Frontal cortex (tissue), 4 donors: Measurements from ENCODE around the gene SLAIN1. TPM values are rescaled to one million over a fixed set of nuclear protein-coding genes. Genes with fewer than 3 reads are reported as not detected.

Experiments used
- DNase-seq, 2 donors: peaks; one replicate each; pipeline ENCODE4 v3.0.0; 2012; ENCODE audit warnings: low spot score in 2 of 2
- FAIRE-seq: peaks from 2 replicates; lab custom pipeline; 2012; peaks lifted over from hg19 to GRCh38; lab: Jason Lieb, UNC
- total RNA-seq: library from RNA; depleted of rRNA; stranded (reverse); fragments of >200 nt; gene quantifications from one replicate; pipeline ENCODE4 v1.2.3, GENCODE V29; 2014
- donor health status: control.
- donor health status: control.
- donor health status: control.

Gene SLAIN1
- total RNA-seq, 1 donor from 2014 or later, result 506 TPM

DNA sequence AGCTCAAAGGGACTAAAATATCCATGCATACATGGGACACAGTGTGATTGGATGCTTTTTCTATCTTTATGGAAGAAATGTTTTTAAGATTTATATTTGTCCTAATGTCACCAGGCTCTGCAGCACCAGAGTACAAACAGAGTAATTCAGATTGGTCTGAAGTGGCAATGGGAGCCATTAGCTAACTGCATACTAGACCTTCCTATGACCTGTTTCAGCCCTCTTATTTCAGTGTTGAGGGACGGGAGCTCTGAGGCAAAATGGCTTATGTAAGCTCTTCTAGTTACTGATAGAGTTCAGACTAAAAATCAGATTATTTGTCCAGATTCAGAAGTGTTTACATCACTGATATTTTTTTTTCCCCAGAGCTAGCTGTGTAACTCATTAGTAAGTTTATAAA is 4.9 kb downstream of the SLAIN1 start:
- no peak for DNase-seq
- no peak for FAIRE-seq

DNA sequence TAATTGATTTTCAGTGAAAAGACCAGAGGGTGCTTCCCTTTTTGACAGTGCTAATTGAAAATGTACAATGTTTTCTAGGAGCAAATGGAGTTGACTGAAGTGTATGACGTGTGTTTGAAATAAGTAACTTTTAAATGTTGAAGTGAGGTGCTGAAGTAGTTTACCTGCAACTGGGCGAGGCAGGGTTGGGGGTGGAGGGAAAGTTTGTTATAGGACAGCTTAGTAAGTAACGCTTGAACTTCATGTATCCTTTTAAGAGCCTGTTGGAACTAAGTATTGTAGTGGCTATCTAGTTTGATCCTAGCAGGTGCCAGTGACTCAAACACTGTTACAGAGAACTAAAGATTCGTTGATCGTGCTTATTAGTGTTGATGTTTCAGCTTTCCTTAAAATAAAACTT is 5.9 kb downstream of the SLAIN1 start:
- DNase-seq (no peak), FAIRE-seq (no peak)

DNA sequence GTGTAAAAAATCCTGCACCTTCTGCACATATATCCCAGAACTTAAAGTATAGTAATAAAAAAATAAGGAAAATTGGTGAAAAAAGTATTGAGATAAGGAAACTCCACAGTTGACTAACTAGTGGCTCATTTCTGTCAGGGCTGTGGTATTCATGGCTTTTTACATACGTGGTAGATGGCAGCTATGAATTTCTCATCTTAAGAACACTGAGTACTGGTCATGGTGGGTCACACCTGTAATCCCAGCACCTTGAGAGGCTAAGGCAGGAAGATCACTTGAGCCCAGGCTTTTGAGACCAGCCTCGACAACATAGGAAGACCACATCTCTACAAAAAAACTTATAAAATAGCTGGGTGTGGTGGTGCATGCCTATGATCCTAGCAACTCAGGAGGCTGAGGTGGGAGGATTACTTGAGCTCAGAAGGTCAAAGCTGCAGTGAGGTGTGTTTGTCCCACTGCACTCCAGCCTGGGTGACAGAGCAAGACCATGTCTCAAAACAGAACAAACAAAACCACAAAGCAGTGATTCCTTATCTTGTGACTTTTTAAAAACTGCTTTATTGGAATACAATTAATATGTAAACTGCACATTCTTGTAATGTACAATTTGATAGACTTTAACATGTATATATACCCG is 16.8 kb downstream of the SLAIN1 start:
- no peak for DNase-seq
- no peak for FAIRE-seq

DNA sequence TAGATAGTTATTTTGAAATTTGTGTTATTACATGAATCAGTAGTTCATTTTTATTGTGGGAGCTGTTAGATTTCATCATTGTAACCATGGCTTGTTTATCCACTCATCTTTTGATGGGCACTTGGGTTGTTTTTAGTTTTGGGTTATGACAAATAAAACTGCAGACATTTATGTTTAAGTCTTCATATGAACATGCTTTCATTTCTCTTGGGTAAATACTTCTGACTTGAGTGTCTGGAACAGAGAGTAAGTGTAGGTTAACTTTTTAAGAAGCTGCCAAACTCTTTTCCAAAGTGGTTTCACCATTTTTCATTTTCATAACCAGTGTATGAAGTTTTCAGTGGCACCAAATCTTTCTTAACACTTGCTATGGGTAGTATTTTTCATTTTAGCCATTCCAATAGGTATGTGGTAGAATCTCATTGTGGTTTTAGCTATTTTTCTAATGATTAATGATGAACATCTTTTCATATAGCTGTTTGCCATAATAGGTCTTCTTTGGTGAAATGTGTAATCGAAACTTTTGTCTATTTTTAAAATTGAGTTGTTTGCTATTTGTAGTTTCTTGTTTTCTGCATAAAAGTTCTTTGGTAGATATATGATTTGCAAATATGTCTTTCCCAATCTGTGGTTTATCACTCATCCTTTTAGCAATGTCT is 17.9 kb downstream of the SLAIN1 start:
- DNase-seq, result no peak
- no peak for FAIRE-seq

DNA sequence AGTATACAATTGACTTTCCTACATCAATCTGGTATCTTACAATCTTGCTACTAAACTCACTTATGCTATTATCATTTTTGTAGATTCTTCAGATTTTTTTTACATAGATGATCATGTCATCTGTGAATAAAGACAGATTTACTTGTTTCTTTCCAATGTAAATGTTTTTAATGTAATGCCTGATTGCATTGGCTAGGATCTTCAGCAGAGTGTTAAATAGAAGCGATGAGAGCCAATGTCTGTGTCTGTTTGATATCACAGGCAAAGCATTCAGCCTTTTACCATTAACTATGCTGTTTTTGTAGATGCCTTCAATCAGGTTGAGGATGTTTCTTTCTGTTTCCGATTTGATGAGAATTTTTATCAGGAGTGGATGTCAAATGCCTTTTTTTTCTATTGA is 19.2 kb downstream of the SLAIN1 start:
- peak; percentile 76 for FAIRE-seq
- DNase-seq, result no peak

DNA sequence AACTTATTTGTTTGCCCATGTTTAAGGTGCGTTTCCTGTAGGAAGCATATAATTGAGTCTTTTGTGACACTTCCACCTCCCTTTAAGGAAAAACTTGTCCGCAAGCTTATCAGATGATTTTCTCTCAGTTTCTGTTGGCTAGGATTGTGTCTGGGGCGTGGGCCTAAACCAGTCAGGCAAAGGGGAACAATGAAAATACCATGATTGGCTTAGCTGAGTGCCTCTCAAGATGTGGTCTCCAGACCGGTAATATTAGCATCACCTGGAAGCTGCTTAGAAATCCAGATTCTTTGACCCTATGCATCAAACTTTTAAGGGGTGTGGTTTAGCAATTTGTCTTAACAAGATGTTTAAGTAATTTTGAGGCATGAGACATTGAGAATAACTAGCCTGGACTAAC is 20.0 kb downstream of the SLAIN1 start:
- DNase-seq (no peak), FAIRE-seq (no peak)

DNA sequence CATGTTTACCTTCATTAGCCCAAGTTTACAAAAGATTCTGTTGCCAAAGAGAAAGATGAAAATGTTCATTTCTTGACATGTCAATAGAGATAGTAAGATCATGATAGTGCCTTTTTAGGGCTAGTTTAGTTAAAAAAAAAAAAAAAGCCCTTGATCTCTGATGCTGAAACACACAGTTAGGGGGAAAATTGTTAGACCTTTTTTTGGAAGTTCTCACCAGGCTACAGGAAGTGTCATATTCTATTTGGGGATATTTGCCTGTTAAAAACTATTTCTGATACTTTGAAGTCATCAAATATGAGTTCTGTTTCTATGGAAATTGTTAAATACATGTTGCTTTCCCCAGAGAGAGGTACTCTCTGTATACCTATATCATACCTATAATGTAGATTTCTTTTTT is 21.6 kb downstream of the SLAIN1 start:
- DNase-seq (no peak), FAIRE-seq (no peak)

DNA sequence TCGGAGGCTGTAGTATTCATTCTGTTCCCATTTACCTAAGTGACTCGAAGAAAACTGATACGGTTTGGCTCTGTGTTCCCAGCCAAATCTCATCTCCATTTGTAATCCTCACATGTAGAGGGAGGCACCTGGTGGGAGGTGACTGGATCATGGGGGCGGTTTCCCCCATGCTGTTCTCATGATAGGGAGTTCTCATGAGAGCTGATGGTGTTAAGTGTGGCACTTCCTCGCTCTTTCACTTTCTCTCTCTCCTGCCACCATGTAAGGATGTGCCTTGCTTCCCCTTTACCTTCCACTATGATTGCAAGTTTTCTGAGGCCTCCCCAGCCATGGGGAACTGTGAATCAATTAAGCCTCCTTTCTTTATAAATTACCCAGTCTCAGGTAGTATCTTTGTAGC is 23.5 kb downstream of the SLAIN1 start:
- DNase-seq (no peak), FAIRE-seq (no peak)

DNA sequence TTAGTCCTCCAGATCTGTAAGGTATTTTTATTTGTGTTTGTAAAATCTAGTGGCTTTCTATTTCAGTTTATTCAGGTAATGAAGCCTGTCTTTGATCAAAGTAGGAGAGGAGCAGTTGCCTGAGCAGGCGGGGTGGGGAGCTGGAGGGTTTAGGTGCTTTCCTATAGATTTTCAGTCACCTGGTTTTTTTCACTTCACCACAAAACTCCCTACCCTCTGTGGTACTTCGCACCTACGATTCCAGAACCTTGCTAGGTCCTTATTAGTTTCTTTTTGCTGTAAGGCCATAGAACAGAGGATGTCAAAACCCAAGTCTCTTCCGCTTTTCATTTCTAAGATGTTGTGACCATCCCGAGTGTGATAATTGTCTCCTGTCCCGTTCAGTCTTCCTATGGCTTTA is 26.6 kb downstream of the SLAIN1 start:
- DNase-seq, result no peak
- no peak for FAIRE-seq

DNA sequence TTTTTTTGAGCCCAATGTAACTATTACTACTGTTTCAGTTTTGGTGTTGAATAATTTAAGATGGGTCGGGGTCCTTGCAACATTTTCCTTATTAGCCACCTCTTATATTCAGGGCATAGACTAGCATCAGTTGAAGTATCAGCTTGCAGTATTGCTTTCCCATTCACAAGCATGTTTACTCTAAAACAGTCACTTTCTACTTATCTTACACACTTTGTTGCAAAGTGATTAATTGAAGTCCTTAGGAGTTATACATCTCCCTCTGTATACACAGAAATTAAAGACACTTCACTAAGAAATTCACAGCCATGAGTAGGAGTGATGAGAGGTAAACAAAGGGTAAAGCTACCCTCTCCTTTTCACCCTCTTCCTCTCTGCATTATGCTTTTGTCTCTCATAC is 27.6 kb downstream of the SLAIN1 start:
- FAIRE-seq (no peak), DNase-seq (no peak)

DNA sequence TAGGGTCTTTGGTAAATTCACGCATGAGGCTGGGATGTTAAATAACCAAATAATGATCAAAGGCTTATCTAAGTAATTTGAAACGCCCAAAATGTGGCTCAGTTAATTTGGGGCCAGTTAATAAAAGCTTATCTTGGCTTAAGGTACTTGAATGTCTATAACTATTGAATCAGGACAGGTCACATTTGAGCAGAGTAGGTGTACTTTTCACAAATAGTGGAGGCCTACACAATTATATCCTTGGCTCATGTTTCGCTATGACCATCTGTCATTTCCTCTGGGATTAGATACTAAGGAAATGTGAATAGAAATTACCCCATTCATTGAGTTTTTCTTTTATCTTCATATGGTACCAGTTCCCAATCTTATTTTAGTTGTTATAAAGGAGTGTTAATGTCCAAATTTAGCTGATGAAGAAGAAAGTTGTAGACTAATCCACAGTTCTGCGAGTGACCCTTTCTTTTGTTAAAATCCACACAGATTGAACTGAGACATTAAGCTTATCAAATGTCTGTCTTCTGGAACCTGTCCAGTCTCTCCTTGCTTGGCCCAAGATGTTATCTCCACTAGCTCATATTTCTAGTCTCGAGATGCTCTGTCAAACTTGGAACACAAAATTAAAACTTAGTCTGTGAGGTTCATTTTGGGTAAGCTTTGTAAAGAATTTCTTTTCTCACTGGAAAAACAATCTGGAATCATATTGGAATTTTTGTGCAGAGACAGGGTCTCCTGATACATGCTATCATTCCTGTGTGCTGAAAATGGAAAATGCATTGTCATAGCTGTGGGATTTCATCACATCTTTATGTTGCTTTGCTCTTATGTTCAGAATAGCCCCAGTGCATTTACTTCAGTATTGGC is 31.0 kb downstream of the SLAIN1 start:
- DNase-seq (no peak), FAIRE-seq (no peak)

DNA sequence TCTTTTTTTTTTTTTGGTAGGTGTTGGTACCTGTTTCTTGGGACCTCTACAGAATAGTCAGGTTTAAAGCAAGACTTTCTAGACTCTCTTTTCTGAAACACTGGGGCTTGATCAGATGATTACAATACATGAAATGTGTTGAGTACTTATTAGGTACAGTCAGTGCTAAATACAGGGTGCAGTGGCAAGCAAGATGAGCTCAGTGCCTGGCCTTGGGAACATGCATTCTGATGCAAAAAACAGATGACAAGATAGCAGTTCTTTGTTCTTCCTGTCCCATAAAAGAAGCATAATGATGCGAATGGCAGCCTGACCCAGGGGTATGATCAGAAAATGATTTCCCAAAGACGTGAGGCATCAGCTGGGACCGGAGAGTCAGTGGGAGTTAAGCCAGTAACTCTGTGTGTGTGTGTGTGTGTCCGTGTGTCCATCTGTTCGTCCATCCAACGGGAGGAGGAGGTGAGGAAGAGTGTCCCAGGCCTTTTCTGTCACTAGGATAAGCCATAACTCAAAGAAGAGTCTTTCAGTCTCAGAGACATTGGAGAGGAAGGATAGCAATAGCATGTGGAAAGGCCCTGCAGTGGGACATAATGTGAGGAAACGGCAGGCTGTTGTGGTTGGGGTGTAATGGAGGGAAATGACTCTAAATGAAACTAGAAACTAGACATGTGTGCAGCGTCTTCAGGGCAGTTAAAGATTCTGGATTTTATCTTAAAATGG is 32.2 kb downstream of the SLAIN1 start:
- no peak for DNase-seq
- FAIRE-seq, result no peak

DNA sequence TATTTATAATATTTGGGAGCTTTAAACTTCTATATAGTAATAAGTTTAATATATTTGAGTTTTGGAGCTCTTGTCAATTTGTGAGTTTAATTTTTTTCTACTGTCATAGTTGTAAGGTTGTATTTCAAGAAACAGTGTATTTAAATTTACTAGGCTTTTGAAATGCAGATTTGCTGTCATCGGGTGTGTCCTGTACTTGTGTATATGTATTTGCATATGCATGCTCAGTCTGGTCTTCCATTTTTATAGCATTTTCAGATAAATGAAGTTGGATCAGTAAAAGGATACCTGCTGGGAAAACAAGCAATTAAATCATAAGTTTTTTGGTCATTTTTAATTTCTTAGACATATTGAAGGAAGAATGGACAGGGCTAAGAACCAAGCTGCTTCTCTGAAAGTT is 33.1 kb downstream of the SLAIN1 start:
- FAIRE-seq, result no peak

DNA sequence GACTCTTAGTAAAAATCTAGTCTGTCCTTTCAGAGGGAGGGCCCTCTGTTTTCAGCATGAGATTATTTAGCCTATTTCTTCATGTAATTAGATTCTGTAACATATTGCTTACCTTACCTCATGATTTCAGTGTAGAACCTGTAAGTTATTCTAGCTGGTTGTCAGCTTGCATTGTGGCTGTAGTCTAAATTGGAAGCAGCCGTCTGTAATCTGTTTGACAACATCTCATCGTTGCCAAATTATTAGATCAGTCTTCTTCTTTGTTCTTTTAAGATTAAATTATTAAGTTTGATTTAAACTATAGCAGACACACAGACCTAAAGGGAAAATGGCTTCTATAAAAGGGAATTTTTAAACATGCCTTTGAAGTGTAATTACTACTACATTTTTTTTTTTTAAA is 34.8 kb downstream of the SLAIN1 start:
- FAIRE-seq (no peak), DNase-seq (no peak)

More for the DNA sequence above, 33.1 kb downstream of the SLAIN1 start:
- DNase-seq, result no peak

DNA sequence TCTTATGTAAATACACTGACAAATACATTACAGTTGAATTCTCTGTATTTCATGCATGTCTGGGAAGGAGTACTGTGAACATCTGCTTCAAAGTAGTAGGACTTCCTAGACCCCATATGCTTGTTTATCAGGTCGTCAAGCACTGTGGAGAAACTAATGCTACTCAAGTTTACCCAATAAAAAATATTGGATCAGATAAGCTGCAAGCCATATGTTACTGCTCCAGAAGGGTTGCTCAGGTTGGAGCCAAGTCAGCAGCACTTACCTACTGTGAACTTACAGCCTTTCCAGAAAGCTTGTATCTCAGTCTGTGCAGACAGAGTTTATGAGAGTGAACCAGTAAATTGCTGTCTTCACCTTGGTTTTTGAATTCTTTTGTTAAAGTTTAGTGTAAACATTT is 36.2 kb downstream of the SLAIN1 start:
- DNase-seq, result no peak
- FAIRE-seq, result no peak

DNA sequence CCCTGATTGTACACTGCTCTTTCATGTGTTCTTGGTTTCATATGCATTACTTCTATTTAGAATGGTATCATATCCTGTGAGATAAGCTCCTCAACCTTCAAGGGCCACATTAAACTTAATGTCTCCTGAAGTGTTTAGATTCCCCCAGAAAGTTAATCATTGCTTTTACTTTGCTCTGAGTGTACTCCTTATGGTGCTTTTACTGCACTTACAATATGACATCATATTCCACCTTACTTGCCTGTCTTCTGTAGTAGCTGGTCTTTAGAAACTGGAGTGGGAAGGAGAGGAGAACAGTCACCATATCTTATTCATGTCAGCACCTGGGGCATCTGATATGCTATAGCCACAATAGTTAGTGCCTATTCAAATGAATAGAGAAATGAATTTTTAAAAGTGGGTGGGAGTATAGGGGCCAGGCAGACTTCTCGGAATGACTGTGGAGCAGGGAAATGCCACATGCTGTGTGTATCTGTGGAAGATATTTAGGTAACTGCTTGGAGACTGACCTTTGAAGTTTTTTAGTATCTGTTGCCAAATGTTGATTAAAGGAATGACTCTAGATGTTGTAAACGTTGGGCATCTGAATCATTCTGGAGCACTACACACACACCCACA is 40.2 kb downstream of the SLAIN1 start:
- no peak for DNase-seq
- no peak for FAIRE-seq

DNA sequence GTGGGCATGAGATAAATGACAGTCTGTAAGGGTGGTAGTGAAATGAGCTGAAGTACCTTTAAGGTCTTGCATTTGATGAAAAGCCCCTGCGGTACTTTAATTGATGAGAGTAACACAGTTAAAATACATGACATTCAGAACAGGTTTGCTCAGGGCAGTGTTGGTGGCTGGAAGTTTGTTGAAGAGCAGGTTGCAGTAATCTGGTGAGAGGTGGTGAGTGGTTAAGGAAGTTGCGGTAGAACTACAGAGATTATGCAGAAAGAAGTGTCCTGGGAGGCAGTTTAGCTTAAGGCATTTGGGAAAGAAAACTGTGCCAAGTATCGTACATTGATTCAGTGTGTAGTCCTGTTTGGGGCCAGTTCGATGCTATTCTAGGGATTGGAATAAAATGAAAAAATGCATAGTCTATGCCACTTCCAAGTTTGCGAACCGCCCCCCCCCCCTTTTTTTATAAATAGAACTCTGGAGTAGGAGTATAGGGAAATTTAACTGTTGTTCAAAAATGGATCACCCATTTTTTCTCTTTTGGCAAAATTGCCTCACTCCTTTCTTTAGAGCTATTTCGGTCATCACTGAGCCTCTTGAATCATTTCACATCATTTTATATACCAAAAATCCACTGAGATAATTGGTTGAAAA is 42.7 kb downstream of the SLAIN1 start:
- FAIRE-seq (no peak), DNase-seq (no peak)

DNA sequence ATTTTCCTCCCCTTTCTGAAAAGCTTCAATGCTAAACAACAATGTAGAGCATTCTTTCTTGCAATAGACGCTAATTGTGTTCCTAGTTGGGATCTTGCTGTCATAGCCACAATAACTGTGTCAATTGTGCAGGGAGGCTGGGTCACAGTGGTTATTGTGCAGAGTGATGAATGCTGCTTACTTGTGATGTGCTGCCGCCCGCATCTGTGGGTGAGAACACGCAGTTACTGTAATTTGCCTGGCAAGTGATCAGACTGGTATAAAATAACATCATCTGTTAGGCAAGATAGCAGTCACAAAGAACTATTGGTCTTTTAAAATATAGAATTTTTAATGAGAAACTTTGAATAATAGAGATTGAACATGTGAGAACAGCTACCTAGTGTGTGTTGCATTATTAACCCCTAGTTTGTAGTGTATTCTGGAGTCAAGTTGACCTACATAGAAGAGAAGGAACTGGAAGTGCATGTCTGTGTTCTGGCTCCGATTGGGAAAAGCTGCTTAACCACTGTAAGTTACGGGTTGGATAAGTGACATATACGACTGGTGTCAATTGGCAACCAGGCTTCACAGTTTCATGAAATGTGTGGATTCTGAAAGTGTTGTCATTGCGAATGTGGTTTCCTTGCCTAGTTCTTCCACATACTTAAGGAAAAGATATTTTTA is 43.6 kb downstream of the SLAIN1 start:
- DNase-seq (peak in 1 of 2 donors; percentile 12), FAIRE-seq (peak; percentile 98)

DNA sequence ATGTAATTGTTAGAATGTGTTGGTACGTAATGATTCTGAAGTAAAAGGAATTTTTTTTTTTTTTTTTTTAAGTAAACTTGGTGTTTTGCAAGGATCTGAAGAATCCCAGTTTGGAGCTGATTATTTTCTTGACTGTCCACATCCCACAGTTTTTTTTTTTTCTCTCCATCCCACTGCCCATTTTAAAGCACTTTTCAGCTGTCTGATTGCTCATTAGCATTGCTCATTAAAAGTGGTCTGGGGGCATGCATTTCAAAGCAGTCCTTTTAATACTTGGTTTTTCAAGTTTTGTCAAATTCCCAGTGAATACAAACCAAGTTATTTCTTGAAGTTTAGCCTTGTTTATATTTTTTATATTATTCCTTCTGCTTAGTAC is 44.1 kb downstream of the SLAIN1 start:
- DNase-seq, result no peak
- no peak for FAIRE-seq
